HepG2 (cell line): ENCODE measurements around the gene NDUFS7. TPM values are rescaled to one million over a fixed set of nuclear protein-coding genes. Genes with fewer than 3 reads are reported as not detected.

Experiments
- ARNT2 ChIP-seq: sonication (generic); formaldehyde crosslinking; IDR thresholded peaks from 2 replicates; pipeline ENCODE4 v1.8.0; 2022; ENCODE audit warnings: mild to moderate bottlenecking, low read depth, missing genetic modification reagents, moderate library complexity
- HES4 ChIP-seq: sonication (generic); formaldehyde crosslinking; IDR thresholded peaks from 2 replicates; pipeline ENCODE4 v1.9.0; 2021; ENCODE audit warnings: mild to moderate bottlenecking, missing genetic modification reagents, borderline replicate concordance
- HNF4G ChIP-seq, 2 experiments: sonication (generic) in 1 of 2; formaldehyde crosslinking in 1 of 2; IDR thresholded peaks; 2 replicates each; pipeline versions ENCODE4 v1.4.0 to v1.6.1; 2011 to 2020; ENCODE audit warnings: borderline replicate concordance in 2 of 2, low read depth in 2 of 2, mild to moderate bottlenecking in 2 of 2, low read length in 1 of 2, missing genetic modification reagents in 1 of 2, moderate library complexity in 1 of 2
- LCORL ChIP-seq, 2 experiments: fragments of 450-650 bp in 1 of 2; sonication (generic) in 1 of 2; formaldehyde crosslinking in 1 of 2; IDR thresholded peaks; 2 replicates each; pipeline versions ENCODE4 v1.5.0 to v1.6.1; 2017 to 2020; ENCODE audit warnings: antibody characterized with exemption in 1 of 2, missing genetic modification reagents in 1 of 2
- MAF1 ChIP-seq: sonication (generic); formaldehyde crosslinking; IDR thresholded peaks from 2 replicates; pipeline ENCODE4 v1.5.0; 2020; ENCODE audit warnings: missing genetic modification reagents, borderline replicate concordance
- RAD21 ChIP-seq: fragments of 450-650 bp; formaldehyde crosslinking; IDR thresholded peaks from 2 replicates; pipeline ENCODE4 v1.5.0; 2020; ENCODE audit warnings: mild to moderate bottlenecking
- SALL1 ChIP-seq: sonication (generic); formaldehyde crosslinking; IDR thresholded peaks from 2 replicates; pipeline ENCODE4 v1.8.0; 2022; ENCODE audit warnings: mild to moderate bottlenecking, missing genetic modification reagents
- TERF1 ChIP-seq: sonication (generic); formaldehyde crosslinking; IDR thresholded peaks from 2 replicates; pipeline ENCODE4 v1.8.0; 2022; ENCODE audit warnings: mild to moderate bottlenecking, missing genetic modification reagents, moderate library complexity
- ZFX ChIP-seq: sonication (generic); formaldehyde crosslinking; IDR thresholded peaks from 2 replicates; pipeline ENCODE4 v1.4.0; 2020; ENCODE audit warnings: mild to moderate bottlenecking, low read depth, missing genetic modification reagents, moderate library complexity
- ZNF333 ChIP-seq: sonication (generic); formaldehyde crosslinking; IDR thresholded peaks from 2 replicates; pipeline ENCODE4 v1.4.0; 2020; ENCODE audit warnings: mild to moderate bottlenecking, missing genetic modification reagents, borderline replicate concordance
- ZNF501 ChIP-seq: sonication (generic); formaldehyde crosslinking; IDR thresholded peaks from 2 replicates; pipeline ENCODE4 v1.5.1; 2020; ENCODE audit warnings: mild to moderate bottlenecking, moderate library complexity, missing genetic modification reagents
- ZNF512 ChIP-seq: sonication (generic); formaldehyde crosslinking; IDR thresholded peaks from 2 replicates; pipeline ENCODE4 v1.4.0; 2020; ENCODE audit warnings: mild to moderate bottlenecking, missing genetic modification reagents
- ZSCAN25 ChIP-seq: sonication (generic); formaldehyde crosslinking; IDR thresholded peaks from 2 replicates; pipeline ENCODE4 v1.8.0; 2022; ENCODE audit warnings: mild to moderate bottlenecking, missing genetic modification reagents
- polyA plus RNA-seq, 8 experiments: library from polyadenylated mRNA; depleted of rRNA in 3 of 8; stranded (reverse) in 7 of 8; unstranded in 1 of 8; fragments of >200 nt; fragmentation: Illumina TruSeq in 4 of 8; extraction: Trizol in 4 of 8; gene quantifications; 2 replicates each; pipeline versions ENCODE4 v1.2.1 to v1.2.3, GENCODE V29; 2011 to 2016; ENCODE audit warnings: low read depth in 4 of 8, missing spikeins in 1 of 8, mixed read lengths in 1 of 8; ENCODE audit not compliant: insufficient read depth in 1 of 8
- total RNA-seq, 5 experiments: library from RNA; depleted of rRNA; stranded (reverse); fragments of >200 nt; fragmentation: Illumina TruSeq; extraction: Trizol; gene quantifications; 2 replicates each; pipeline ENCODE4 v1.2.3, GENCODE V29; 2016; ENCODE audit warnings: low read depth in 1 of 5
- TF ChIP-seq, protein P1 (sequence below): IDR thresholded peaks from 2 replicates; pipeline ENCODE4 v1.6.1; 2016; ENCODE audit warnings: low read depth, control low read depth
- TF ChIP-seq, protein P2 (sequence below): sonication (generic); formaldehyde crosslinking; IDR thresholded peaks from 2 replicates; pipeline ENCODE4 v1.5.1; 2020; ENCODE audit warnings: mild to moderate bottlenecking, missing genetic modification reagents, moderate library complexity
- TF ChIP-seq, protein P3 (sequence below): sonication (generic); formaldehyde crosslinking; IDR thresholded peaks from 2 replicates; pipeline ENCODE4 v1.4.0; 2020; ENCODE audit warnings: mild to moderate bottlenecking, low read depth, missing genetic modification reagents

Gene NDUFS7
- total and polyA plus RNA-seq, 2 of the 13 experiments (the other 11 are each of a cell fraction or from before 2014, with no cell fraction given): 34.3 to 66.9 TPM

DNA sequence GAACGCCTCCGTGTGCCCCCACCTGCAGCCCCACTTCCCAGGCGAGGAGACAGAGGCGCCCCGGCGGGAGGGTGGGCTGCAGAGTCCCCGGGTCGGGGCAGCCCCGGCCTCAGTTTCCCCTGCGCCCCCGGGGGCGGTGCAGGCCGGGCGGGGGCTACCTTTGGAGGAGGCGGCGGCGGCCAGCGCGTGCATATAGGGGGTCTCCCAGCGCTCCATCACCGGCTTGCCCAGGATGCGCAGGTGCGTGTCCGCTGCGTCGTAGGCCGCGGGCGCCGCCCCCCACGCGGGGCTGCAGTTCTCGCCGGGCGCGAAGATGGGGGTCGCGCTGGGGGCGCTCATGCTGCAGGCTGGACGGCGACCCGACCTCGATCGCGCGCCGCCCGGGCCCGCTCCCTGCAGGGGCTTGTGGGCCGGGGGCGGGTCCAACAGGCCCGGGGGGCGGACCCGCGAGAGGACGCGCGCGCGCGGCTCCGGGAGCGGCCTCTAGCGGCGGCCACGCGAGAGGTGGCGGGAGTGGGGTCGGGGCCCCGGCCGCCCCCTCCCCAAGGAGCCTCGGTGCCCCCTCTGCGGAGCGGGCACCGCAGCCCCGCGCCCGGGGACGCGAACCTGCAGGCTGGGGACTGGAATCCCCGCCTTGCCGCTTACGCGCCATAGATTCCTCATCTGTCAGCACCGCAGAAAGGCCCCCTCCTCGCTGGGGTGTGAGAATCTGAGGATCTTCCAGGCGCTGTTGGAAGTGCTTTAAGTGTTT lies 17.6 kb downstream of the NDUFS7 start, which contains the start of gene GAMT (continued):
- peak; percentile 6; the same call in 1 of the 2 replicates for TF ChIP-seq ARNT2 (CRISPR knock-in tag)
- TF ChIP-seq, protein P1, sequence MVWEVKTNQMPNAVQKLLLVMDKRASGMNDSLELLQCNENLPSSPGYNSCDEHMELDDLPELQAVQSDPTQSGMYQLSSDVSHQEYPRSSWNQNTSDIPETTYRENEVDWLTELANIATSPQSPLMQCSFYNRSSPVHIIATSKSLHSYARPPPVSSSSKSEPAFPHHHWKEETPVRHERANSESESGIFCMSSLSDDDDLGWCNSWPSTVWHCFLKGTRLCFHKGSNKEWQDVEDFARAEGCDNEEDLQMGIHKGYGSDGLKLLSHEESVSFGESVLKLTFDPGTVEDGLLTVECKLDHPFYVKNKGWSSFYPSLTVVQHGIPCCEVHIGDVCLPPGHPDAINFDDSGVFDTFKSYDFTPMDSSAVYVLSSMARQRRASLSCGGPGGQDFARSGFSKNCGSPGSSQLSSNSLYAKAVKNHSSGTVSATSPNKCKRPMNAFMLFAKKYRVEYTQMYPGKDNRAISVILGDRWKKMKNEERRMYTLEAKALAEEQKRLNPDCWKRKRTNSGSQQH (CRISPR knock-in tag): no peak
- peak; percentile 29; the same call in 1 of the 2 replicates for TF ChIP-seq HNF4G (IDR thresholded peaks at IDR 0.05; ENCODE audit: borderline replicate concordance, low read depth, low read length)
- no peak for TF ChIP-seq HNF4G (CRISPR knock-in tag; IDR thresholded peaks at IDR 0.05; ENCODE audit: borderline replicate concordance, low read depth)
- TF ChIP-seq ZNF512 (CRISPR knock-in tag): no peak
- no peak for TF ChIP-seq MAF1 (CRISPR knock-in tag)
- TF ChIP-seq LCORL (IDR thresholded peaks at IDR 0.05): no peak
- TF ChIP-seq LCORL (CRISPR knock-in tag; IDR thresholded peaks at IDR 0.05): 0 out of 2 replicates have a peak, but pooled peaks have one; percentile 3
- TF ChIP-seq, protein P2, sequence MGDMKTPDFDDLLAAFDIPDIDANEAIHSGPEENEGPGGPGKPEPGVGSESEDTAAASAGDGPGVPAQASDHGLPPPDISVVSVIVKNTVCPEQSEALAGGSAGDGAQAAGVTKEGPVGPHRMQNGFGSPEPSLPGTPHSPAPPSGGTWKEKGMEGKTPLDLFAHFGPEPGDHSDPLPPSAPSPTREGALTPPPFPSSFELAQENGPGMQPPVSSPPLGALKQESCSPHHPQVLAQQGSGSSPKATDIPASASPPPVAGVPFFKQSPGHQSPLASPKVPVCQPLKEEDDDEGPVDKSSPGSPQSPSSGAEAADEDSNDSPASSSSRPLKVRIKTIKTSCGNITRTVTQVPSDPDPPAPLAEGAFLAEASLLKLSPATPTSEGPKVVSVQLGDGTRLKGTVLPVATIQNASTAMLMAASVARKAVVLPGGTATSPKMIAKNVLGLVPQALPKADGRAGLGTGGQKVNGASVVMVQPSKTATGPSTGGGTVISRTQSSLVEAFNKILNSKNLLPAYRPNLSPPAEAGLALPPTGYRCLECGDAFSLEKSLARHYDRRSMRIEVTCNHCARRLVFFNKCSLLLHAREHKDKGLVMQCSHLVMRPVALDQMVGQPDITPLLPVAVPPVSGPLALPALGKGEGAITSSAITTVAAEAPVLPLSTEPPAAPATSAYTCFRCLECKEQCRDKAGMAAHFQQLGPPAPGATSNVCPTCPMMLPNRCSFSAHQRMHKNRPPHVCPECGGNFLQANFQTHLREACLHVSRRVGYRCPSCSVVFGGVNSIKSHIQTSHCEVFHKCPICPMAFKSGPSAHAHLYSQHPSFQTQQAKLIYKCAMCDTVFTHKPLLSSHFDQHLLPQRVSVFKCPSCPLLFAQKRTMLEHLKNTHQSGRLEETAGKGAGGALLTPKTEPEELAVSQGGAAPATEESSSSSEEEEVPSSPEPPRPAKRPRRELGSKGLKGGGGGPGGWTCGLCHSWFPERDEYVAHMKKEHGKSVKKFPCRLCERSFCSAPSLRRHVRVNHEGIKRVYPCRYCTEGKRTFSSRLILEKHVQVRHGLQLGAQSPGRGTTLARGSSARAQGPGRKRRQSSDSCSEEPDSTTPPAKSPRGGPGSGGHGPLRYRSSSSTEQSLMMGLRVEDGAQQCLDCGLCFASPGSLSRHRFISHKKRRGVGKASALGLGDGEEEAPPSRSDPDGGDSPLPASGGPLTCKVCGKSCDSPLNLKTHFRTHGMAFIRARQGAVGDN (CRISPR knock-in tag): peak; percentile 64
- TF ChIP-seq RAD21: peak; percentile 38; the same call in 1 of the 2 replicates
- peak; percentile 73 for TF ChIP-seq ZFX (CRISPR knock-in tag)
- TF ChIP-seq ZSCAN25 (CRISPR knock-in tag): 0 out of 2 replicates have a peak, but pooled peaks have one; percentile 21
- TF ChIP-seq SALL1 (CRISPR knock-in tag): peak; percentile 32; the same call in 1 of the 2 replicates
- TF ChIP-seq, protein P3, sequence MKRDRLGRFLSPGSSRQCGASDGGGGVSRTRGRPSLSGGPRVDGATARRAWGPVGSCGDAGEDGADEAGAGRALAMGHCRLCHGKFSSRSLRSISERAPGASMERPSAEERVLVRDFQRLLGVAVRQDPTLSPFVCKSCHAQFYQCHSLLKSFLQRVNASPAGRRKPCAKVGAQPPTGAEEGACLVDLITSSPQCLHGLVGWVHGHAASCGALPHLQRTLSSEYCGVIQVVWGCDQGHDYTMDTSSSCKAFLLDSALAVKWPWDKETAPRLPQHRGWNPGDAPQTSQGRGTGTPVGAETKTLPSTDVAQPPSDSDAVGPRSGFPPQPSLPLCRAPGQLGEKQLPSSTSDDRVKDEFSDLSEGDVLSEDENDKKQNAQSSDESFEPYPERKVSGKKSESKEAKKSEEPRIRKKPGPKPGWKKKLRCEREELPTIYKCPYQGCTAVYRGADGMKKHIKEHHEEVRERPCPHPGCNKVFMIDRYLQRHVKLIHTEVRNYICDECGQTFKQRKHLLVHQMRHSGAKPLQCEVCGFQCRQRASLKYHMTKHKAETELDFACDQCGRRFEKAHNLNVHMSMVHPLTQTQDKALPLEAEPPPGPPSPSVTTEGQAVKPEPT (CRISPR knock-in tag): no peak
- no peak for TF ChIP-seq TERF1
- TF ChIP-seq HES4 (CRISPR knock-in tag): peak; percentile 43; the same call in 1 of the 2 replicates
- peak; percentile 9; the same call in 1 of the 2 replicates for TF ChIP-seq ZNF333 (CRISPR knock-in tag)
- TF ChIP-seq ZNF501: peak; percentile 69; the same call in 1 of the 2 replicates
